Measurements from ENCODE around the gene GPT2. TPM values are rescaled to one million over a fixed set of nuclear protein-coding genes. Genes with fewer than 3 reads are reported as not detected.

The GPT2 gene
- total RNA-seq = 7.3 TPM
- long read RNA-seq, transcript GPT2-201 (12 exons, 3,984 nt) = major isoform, 16 of 20 reads
- long read RNA-seq, partial matches to known transcripts = 1 of 20 reads
- long read RNA-seq, other reads (novel, unspliced or antisense) = 3 of 20 reads

- DNase-seq (ENCODE audit: low spot score) = peak; percentile 98
- intact Hi-C loops (cut with DNase I) = no loop called here
Observed at GRCh38 chr16:46883690-46884512, at the start of gene GPT2. Gene GPT2 (plus strand): TSS chr16:46884362. CDS start chr16:46884716, 354 bp downstream.

- intact Hi-C loops (cut with DNase I) = no loop called here
Observed at GRCh38 chr16:46836534-46837530, 47.3 kb upstream of the GPT2 start.

GRCh38 chr16:46839986-46840443 is 44.1 kb upstream of the GPT2 start:
- DNase-seq (ENCODE audit: low spot score) = no peak
- intact Hi-C loops (cut with DNase I) = no loop called here

More at GRCh38 chr16:46836534-46837530, 47.3 kb upstream of the GPT2 start:
- DNase-seq (ENCODE audit: low spot score) = no peak

GRCh38 chr16:46842192-46842895 is 41.8 kb upstream of the GPT2 start:
- no peak for DNase-seq (ENCODE audit: low spot score)
- intact Hi-C loops (cut with DNase I) = no loop called here

GRCh38 chr16:46843898-46844642 is 40.1 kb upstream of the GPT2 start:
- intact Hi-C loops (cut with DNase I) = no loop called here
- DNase-seq (ENCODE audit: low spot score) = no peak

- intact Hi-C loops (cut with DNase I) = no loop called here
- no peak for DNase-seq (ENCODE audit: low spot score)
Observed at GRCh38 chr16:46844771-46845170, 39.4 kb upstream of the GPT2 start.

DNA sequence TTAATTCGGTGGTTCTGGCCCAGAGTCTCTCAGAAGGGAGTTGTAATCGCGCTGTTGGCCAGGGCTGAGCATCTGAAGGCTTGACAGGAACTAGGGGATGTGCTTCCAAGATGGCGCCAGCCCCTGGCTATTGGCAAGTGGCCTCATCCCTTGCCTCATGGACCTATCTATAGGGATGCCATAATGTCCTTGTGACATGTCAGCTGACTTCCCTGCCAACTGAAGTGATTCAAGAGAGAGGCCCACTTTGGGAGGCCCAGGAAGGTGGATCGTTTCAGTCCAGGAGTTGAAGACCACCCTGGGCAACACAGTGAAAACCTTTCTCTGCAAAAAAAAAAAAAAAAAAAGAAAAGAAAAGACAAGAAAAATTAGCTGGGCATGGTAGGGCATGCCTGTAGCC is 38.2 kb upstream of the GPT2 start:
- intact Hi-C loops (cut with DNase I) = no loop called here
- no peak for DNase-seq (ENCODE audit: low spot score)

- intact Hi-C loops (cut with DNase I) = no loop called here
- no peak for DNase-seq (ENCODE audit: low spot score)
Observed at GRCh38 chr16:46848768-46849764, 35.1 kb upstream of the GPT2 start.

GRCh38 chr16:46850619-46851555 is 33.3 kb upstream of the GPT2 start:
- intact Hi-C loops (cut with DNase I) = no loop called here
- DNase-seq (ENCODE audit: low spot score) = no peak

DNA sequence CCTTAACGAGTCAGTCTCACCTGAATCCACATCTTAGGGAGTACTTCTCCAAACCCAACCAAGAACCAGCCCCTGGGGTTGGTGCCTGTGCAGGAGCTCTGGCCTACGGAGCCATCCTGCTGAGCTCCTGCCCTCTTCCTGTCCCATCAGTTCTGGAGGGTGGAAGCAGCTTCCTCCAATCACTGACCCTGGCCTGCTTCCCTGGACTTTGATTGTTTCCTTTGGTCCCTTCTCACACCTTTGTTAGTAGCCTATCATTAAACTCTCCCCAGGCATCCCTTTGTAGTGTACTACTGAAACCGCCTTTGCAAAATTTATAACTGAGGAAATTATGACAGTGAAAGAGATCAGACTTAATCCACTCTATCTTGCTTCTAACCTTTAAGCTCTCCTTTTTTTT is 32.0 kb upstream of the GPT2 start:
- intact Hi-C loops (cut with DNase I) = no loop called here
- DNase-seq (ENCODE audit: low spot score) = no peak

DNA sequence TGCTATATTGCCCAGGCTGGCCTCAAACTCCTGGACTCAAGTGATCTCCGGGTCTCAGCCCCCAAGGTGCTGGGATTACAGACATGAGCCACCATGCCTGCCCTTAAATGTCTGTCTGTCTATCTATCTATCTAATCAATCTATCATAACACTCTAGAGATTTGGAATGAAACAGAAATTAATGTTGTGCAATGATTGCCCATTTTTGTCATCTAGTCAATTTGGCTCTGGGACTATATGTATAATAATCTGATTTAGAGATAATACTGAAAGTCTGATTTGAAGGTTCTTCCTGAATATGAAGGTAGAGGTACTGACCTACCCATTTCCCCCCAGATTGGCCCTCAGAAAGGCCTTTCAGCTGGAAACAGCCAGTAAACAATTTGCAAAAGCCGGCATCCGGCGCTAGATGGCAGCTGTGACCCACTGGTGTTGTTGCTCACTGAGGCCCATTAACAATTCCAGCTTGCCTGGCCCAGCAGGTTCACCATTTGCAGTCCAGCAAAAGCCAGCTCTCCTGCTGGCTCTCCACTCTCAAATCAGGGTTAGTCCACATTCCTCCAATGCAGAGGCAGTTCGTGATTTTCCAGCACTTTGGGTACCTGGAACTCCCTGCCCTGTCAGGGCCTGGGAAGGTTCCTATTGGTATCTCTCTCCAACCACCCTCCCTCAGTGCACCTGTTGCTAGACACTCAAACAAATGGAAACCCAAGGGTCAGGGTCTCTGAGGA is 30.3 kb upstream of the GPT2 start:
- intact Hi-C loops (cut with DNase I) = loop anchor here (1.0 kb wide), 1 partner anchor 55 kb away; no protein-coding TSS in a partner anchor
- DNase-seq (ENCODE audit: low spot score) = peak; percentile 85

GRCh38 chr16:46854846-46855245 is 29.3 kb upstream of the GPT2 start:
- intact Hi-C loops (cut with DNase I) = loop anchor here (1.0 kb wide), 1 partner anchor 54 kb away; no protein-coding TSS in a partner anchor

GRCh38 chr16:46855389-46855788 is 28.8 kb upstream of the GPT2 start:
- intact Hi-C loops (cut with DNase I) = no loop called here
- no peak for DNase-seq (ENCODE audit: low spot score)

More at GRCh38 chr16:46854846-46855245, 29.3 kb upstream of the GPT2 start:
- no peak for DNase-seq (ENCODE audit: low spot score)

- intact Hi-C loops (cut with DNase I) = no loop called here
- DNase-seq (ENCODE audit: low spot score) = no peak
Observed at GRCh38 chr16:46857368-46857945, 26.7 kb upstream of the GPT2 start.

- intact Hi-C loops (cut with DNase I) = no loop called here
- DNase-seq (ENCODE audit: low spot score) = no peak
Observed at GRCh38 chr16:46858151-46858550, 26.0 kb upstream of the GPT2 start.
